HepG2 (cell line): Measurements from ENCODE around the gene C16orf82.

Experiments
- CTCF ChIP-seq: sonication (generic); formaldehyde crosslinking; IDR thresholded peaks from 2 replicates; pipeline ENCODE4 v1.5.0; 2020; ENCODE audit warnings: mild to moderate bottlenecking, missing genetic modification reagents, moderate library complexity
- ESRRA ChIP-seq: sonication (generic); formaldehyde crosslinking; IDR thresholded peaks from 2 replicates; pipeline ENCODE4 v1.5.1; 2020; ENCODE audit warnings: mild to moderate bottlenecking, low read depth, missing genetic modification reagents
- EZH2 ChIP-seq: conservative IDR thresholded peaks from 2 replicates; pipeline ENCODE4 v1.6.1; 2012; ENCODE audit warnings: mild to moderate bottlenecking, low read depth, low read length, moderate library complexity
- FOXA1 ChIP-seq, 2 experiments: fragments of 450-650 bp in 1 of 2; sonication (generic) in 1 of 2; formaldehyde crosslinking in 1 of 2; IDR thresholded peaks; 2 replicates each; pipeline versions ENCODE4 v1.4.0 to v1.6.1; 2016 to 2020; ENCODE audit warnings: missing genetic modification reagents in 1 of 2
- HBP1 ChIP-seq: IDR thresholded peaks from 2 replicates; pipeline ENCODE4 v1.6.1; 2016; ENCODE audit warnings: low read depth, control low read depth
- MAX ChIP-seq: IDR thresholded peaks from 2 replicates; pipeline ENCODE4 v1.6.1; 2012; ENCODE audit warnings: inconsistent platforms
- MED1 ChIP-seq: sonication (generic); formaldehyde crosslinking; IDR thresholded peaks from 2 replicates; pipeline ENCODE4 v1.4.0; 2020; ENCODE audit warnings: missing genetic modification reagents
- POLR2A ChIP-seq, 2 experiments: IDR thresholded peaks; 2 replicates each; pipeline ENCODE4 v1.6.1; 2011; ENCODE audit warnings: low read depth in 2 of 2, low read length in 2 of 2, mild to moderate bottlenecking in 1 of 2, moderate library complexity in 1 of 2; ENCODE audit not compliant: insufficient read depth in 1 of 2
- SNAPC4 ChIP-seq: sonication (generic); formaldehyde crosslinking; IDR thresholded peaks from 2 replicates; pipeline ENCODE4 v1.4.0; 2020; ENCODE audit warnings: mild to moderate bottlenecking, missing genetic modification reagents
- TBP ChIP-seq: sonication (generic); formaldehyde crosslinking; IDR thresholded peaks from 2 replicates; pipeline ENCODE4 v1.5.0; 2020; ENCODE audit warnings: missing genetic modification reagents
- TRAFD1 ChIP-seq: sonication (generic); formaldehyde crosslinking; IDR thresholded peaks from 2 replicates; pipeline ENCODE4 v1.5.1; 2020; ENCODE audit warnings: missing genetic modification reagents, mild to moderate bottlenecking, borderline replicate concordance
- ZNF318 ChIP-seq: sonication (generic); formaldehyde crosslinking; IDR thresholded peaks from 2 replicates; pipeline ENCODE4 v1.4.0; 2020; ENCODE audit warnings: mild to moderate bottlenecking, missing genetic modification reagents
- ZNF703 ChIP-seq: sonication (generic); formaldehyde crosslinking; IDR thresholded peaks from 2 replicates; pipeline ENCODE4 v1.5.1; 2020; ENCODE audit warnings: missing genetic modification reagents, mild to moderate bottlenecking, moderate library complexity, borderline replicate concordance

GRCh38 chr16:27073733-27074132 lies 7.0 kb downstream of the C16orf82 start:
- TF ChIP-seq ZNF703 (CRISPR knock-in tag) (no peak), FOXA1 (IDR thresholded peaks at IDR 0.05) (no peak), FOXA1 (CRISPR knock-in tag; IDR thresholded peaks at IDR 0.05) (no peak), TRAFD1 (no peak), SNAPC4 (CRISPR knock-in tag) (no peak), EZH2 (no peak), TBP (CRISPR knock-in tag) (no peak), MAX (no peak), POLR2A (IDR thresholded peaks at IDR 0.05; ENCODE audit: insufficient read depth in 1 of 2, low read depth in 2 of 2, low read length in 2 of 2) (no peak), ESRRA (CRISPR knock-in tag) (no peak), HBP1 (no peak), CTCF (CRISPR knock-in tag) (no peak), ZNF318 (no peak), MED1 (no peak)
